ENCODE results near the gene KIDINS220. TPM values are rescaled to one million over a fixed set of nuclear protein-coding genes. Genes with fewer than 3 reads are reported as not detected.

The KIDINS220 gene
- total and polyA plus RNA-seq, 2 donors (not counting 1 experiment from before 2014, with no cell fraction given) = 58.0 to 110 TPM

- H3K36me3 ChIP-seq (ENCODE audit: control insufficient read depth, insufficient read depth, low read length) = no peaks in the 10 kb centered on the region
- H2AFZ ChIP-seq (ENCODE audit: low read length) = no peak overlapping the region
- H3K4me1 ChIP-seq (ENCODE audit: control insufficient read depth, extremely low read depth, insufficient read depth, low read length) = no peaks in the 10 kb centered on the region
- H3K9me3 ChIP-seq (ENCODE audit: control insufficient read depth, insufficient read depth, low read depth, low read length) = no peaks in the 10 kb centered on the region
- H3K27me3 ChIP-seq (ENCODE audit: control insufficient read depth, insufficient read depth, low read length) = no peaks in the 10 kb centered on the region
- H3K4me3 ChIP-seq (replicated peaks in 1 of 4; ENCODE audit: control extremely low read depth in 1 of 4, insufficient read depth in 1 of 4, low read depth in 3 of 4, low read length in 4 of 4) = no peak overlapping the region
- H3K4me2 ChIP-seq (ENCODE audit: extremely low read depth, insufficient read depth, low read length) = no peak overlapping the region
- no peaks in the 10 kb centered on the region for H4K20me1 ChIP-seq (ENCODE audit: control insufficient read depth, extremely low read depth, insufficient read depth, low read length)
- no peaks in the 10 kb centered on the region for H3K79me2 ChIP-seq (ENCODE audit: control insufficient read depth, insufficient read depth, low read length)
- DNase-seq (ENCODE audit: low read depth in 2 of 2) = no peak
- no peak for TF ChIP-seq EZH2 (IDR thresholded peaks at IDR 0.05; ENCODE audit: low read length, missing control alignments)
- no peak for TF ChIP-seq CTCF (conservative IDR thresholded peaks at IDR 0.05 in 1 of 2, IDR thresholded peaks at IDR 0.05 in 1 of 2; ENCODE audit: low read depth in 1 of 2, low read length in 2 of 2)
- H3K9ac ChIP-seq (ENCODE audit: insufficient read depth, low read length) = no peak overlapping the region
- no peak overlapping the region for H3K27ac ChIP-seq (ENCODE audit: insufficient read depth, low read length)
Observed at GRCh38 chr2:8863331-8863953, 26.0 kb upstream of the KIDINS220 start.

GRCh38 chr2:8862230-8862629 lies 24.8 kb upstream of the KIDINS220 start:
- no peak overlapping the region for H3K27ac ChIP-seq (ENCODE audit: insufficient read depth, low read length)
- H3K9ac ChIP-seq (ENCODE audit: insufficient read depth, low read length) = no peak overlapping the region
- H2AFZ ChIP-seq (ENCODE audit: low read length) = no peak overlapping the region
- H3K9me3 ChIP-seq (ENCODE audit: control insufficient read depth, insufficient read depth, low read depth, low read length) = no peaks in the 10 kb centered on the region
- TF ChIP-seq CTCF (conservative IDR thresholded peaks at IDR 0.05 in 1 of 2, IDR thresholded peaks at IDR 0.05 in 1 of 2; ENCODE audit: low read depth in 1 of 2, low read length in 2 of 2) (no peak), EZH2 (IDR thresholded peaks at IDR 0.05; ENCODE audit: low read length, missing control alignments) (no peak)
- no peak for DNase-seq (ENCODE audit: low read depth in 2 of 2)
- H3K79me2 ChIP-seq (ENCODE audit: control insufficient read depth, insufficient read depth, low read length) = no peaks in the 10 kb centered on the region
- no peaks in the 10 kb centered on the region for H3K27me3 ChIP-seq (ENCODE audit: control insufficient read depth, insufficient read depth, low read length)
- no peak overlapping the region for H3K4me3 ChIP-seq (replicated peaks in 1 of 4; ENCODE audit: control extremely low read depth in 1 of 4, insufficient read depth in 1 of 4, low read depth in 3 of 4, low read length in 4 of 4)
- H3K4me2 ChIP-seq (ENCODE audit: extremely low read depth, insufficient read depth, low read length) = no peak overlapping the region
- no peaks in the 10 kb centered on the region for H3K36me3 ChIP-seq (ENCODE audit: control insufficient read depth, insufficient read depth, low read length)
- no peaks in the 10 kb centered on the region for H4K20me1 ChIP-seq (ENCODE audit: control insufficient read depth, extremely low read depth, insufficient read depth, low read length)
- no peaks in the 10 kb centered on the region for H3K4me1 ChIP-seq (ENCODE audit: control insufficient read depth, extremely low read depth, insufficient read depth, low read length)

- Histone ChIP-seq H3K4me3 (replicated peaks in 1 of 4; ENCODE audit: control extremely low read depth in 1 of 4, insufficient read depth in 1 of 4, low read depth in 3 of 4, low read length in 4 of 4) (no peak overlapping the region), H3K9ac (ENCODE audit: insufficient read depth, low read length) (no peak overlapping the region), H3K36me3 (ENCODE audit: control insufficient read depth, insufficient read depth, low read length) (no peaks in the 10 kb centered on the region), H3K4me1 (ENCODE audit: control insufficient read depth, extremely low read depth, insufficient read depth, low read length) (no peaks in the 10 kb centered on the region), H3K9me3 (ENCODE audit: control insufficient read depth, insufficient read depth, low read depth, low read length) (no peaks in the 10 kb centered on the region), H4K20me1 (ENCODE audit: control insufficient read depth, extremely low read depth, insufficient read depth, low read length) (no peaks in the 10 kb centered on the region), H3K79me2 (ENCODE audit: control insufficient read depth, insufficient read depth, low read length) (no peaks in the 10 kb centered on the region), H3K27me3 (ENCODE audit: control insufficient read depth, insufficient read depth, low read length) (no peaks in the 10 kb centered on the region), H2AFZ (ENCODE audit: low read length) (no peak overlapping the region), H3K4me2 (ENCODE audit: extremely low read depth, insufficient read depth, low read length) (no peak overlapping the region), H3K27ac (ENCODE audit: insufficient read depth, low read length) (no peak overlapping the region)
- DNase-seq (ENCODE audit: low read depth in 2 of 2) = no peak
- TF ChIP-seq CTCF (conservative IDR thresholded peaks at IDR 0.05 in 1 of 2, IDR thresholded peaks at IDR 0.05 in 1 of 2; ENCODE audit: low read depth in 1 of 2, low read length in 2 of 2) (no peak), EZH2 (IDR thresholded peaks at IDR 0.05; ENCODE audit: low read length, missing control alignments) (no peak)
Observed at GRCh38 chr2:8861797-8862196, 24.4 kb upstream of the KIDINS220 start.
